Skeletal muscle tissue (tissue), 4 donors: Measurements from ENCODE around the gene WRNIP1. TPM values are rescaled to one million over a fixed set of nuclear protein-coding genes. Genes with fewer than 3 reads are reported as not detected.

Source experiments
- H3K27ac ChIP-seq: one replicate; pipeline ENCODE4 v1.7.0; 2013; ENCODE audit warnings: mild to moderate bottlenecking, low read depth, low read length, inconsistent platforms
- H3K27me3 ChIP-seq, 3 donors: one replicate each; pipeline ENCODE4 v1.7.0; 2013; ENCODE audit warnings: low read length in 3 of 3; ENCODE audit not compliant: control insufficient read depth in 3 of 3, insufficient read depth in 3 of 3
- H3K36me3 ChIP-seq, 3 donors: one replicate each; pipeline ENCODE4 v1.7.0; 2013; ENCODE audit warnings: low read length in 3 of 3; ENCODE audit not compliant: control insufficient read depth in 3 of 3, insufficient read depth in 3 of 3
- H3K4me1 ChIP-seq, 3 donors: one replicate each; pipeline ENCODE4 v1.7.0; 2013; ENCODE audit warnings: low read length in 3 of 3, mild to moderate bottlenecking in 3 of 3; ENCODE audit not compliant: control insufficient read depth in 3 of 3, insufficient read depth in 3 of 3
- H3K4me3 ChIP-seq, 3 donors: one replicate each; pipeline ENCODE4 v1.7.0; 2013; ENCODE audit warnings: low read length in 3 of 3
- H3K9ac ChIP-seq, 3 donors: one replicate each; pipeline ENCODE4 v1.7.0; 2013; ENCODE audit warnings: low read length in 3 of 3, mild to moderate bottlenecking in 3 of 3, moderate library complexity in 2 of 3, low read depth in 1 of 3
- H3K9me3 ChIP-seq, 3 donors: one replicate each; pipeline ENCODE4 v1.7.0; 2013; ENCODE audit warnings: low read length in 3 of 3; ENCODE audit not compliant: control insufficient read depth in 3 of 3
- total RNA-seq: library from RNA; depleted of rRNA; stranded (reverse); fragments of >200 nt; gene quantifications from one replicate; pipeline ENCODE4 v1.2.3, GENCODE V29; 2014
- donor health status: Osteomylitis.

WRNIP1 gene
- total RNA-seq, 1 donor from 2014 or later = 27.7 TPM

DNA sequence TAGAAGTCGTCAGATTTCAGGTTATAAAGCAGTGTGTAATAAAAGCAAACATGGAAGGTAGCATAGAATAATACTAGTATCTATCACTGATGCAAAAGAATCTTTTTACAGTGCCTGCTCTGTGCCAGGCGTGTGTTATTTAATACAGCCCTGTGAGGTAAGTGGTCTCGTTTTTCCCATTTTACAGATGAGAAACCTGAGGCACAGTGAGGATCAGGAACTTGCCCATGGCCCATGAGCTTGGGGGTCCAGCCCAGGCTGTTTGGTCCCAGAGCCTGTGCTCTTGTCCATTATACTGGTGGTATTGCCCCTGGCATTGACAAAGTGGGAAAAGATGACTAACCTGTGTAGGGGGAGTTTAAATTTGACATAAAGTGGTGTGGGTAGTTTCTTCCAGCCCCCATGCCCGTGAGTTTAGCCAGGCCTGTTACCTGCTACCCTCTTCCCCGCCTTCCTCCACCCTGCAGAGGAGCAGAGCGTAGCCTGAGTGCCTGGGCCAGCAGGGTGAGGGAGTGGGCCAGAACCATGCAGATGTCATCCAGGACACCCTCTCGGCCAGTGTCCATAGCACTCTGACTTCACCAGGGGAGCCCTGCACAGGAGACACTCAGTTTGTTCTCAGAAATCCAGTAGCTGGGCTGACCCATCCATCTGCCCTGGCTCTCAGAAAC is 16.6 kb downstream of the WRNIP1 start:
- Histone ChIP-seq H3K9me3 (no peaks in the 10 kb centered on the region), H3K27ac (no peak overlapping the region), H3K4me1 (peaks cover 15 to 26% (median 24%) of the 10 kb centered on the region in 3 donors), H3K36me3 (peaks cover 14 to 24% (median 18%) of the 10 kb centered on the region in 3 donors), H3K4me3 (no peak overlapping the region), H3K9ac (peak overlapping the region in 1 of 3 donors; percentile 4), H3K27me3 (no peaks in the 10 kb centered on the region)

GRCh38 chr6:2782356-2782708 is 17.1 kb downstream of the WRNIP1 start:
- Histone ChIP-seq H3K9ac (peak overlapping the region in 1 of 3 donors; percentile 4), H3K27me3 (no peaks in the 10 kb centered on the region), H3K9me3 (no peaks in the 10 kb centered on the region), H3K36me3 (peaks cover 14 to 24% (median 20%) of the 10 kb centered on the region in 3 donors), H3K4me3 (no peak overlapping the region), H3K4me1 (peaks cover 15 to 26% (median 24%) of the 10 kb centered on the region in 3 donors), H3K27ac (no peak overlapping the region)

- Histone ChIP-seq H3K9me3 (no peaks in the 10 kb centered on the region), H3K27me3 (no peaks in the 10 kb centered on the region), H3K9ac (no peak overlapping the region), H3K27ac (no peak overlapping the region), H3K4me3 (no peak overlapping the region), H3K36me3 (peaks cover 17 to 24% (median 24%) of the 10 kb centered on the region in 3 donors), H3K4me1 (peaks cover 15 to 26% (median 24%) of the 10 kb centered on the region in 3 donors)
Observed at GRCh38 chr6:2782825-2783187, 17.6 kb downstream of the WRNIP1 start.

DNA sequence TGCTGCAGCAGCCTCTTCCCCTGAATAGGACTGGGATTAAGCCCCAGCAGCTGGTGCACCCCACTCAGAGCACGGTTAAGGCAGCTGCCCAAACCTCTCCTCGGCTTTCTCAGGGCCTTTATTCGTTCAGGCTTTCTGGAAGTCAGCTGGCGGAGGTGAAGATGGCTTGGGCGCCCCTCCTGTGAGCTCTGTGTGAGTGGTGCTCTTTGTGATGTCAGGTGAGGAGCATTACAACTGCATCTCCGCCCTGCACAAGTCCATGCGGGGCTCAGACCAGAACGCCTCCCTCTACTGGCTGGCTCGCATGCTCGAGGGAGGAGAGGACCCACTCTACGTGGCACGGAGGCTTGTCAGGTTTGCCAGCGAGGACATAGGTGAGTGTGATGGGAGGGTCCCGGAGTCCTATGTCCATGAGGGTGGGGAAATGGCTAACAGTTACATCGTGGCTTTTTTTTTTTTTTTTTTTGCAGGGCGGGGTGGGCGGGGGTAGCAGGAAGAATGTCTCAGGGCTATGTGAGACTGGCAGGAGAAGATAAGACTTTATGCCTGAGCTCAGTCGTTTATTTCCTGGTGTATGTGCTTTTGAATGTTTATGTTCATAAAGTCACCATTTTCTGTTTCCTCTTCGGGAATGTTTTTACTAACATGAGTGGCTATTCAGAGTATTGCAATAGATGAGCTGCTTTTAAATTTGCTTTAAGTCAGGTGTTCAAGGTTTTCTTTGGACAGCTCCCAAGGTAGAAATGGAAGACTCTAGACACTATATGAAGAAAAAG is 18.2 kb downstream of the WRNIP1 start:
- Histone ChIP-seq H3K27ac (no peak overlapping the region), H3K9me3 (no peaks in the 10 kb centered on the region), H3K4me3 (no peak overlapping the region), H3K9ac (no peak overlapping the region), H3K36me3 (peaks cover 19 to 24% (median 24%) of the 10 kb centered on the region in 3 donors), H3K27me3 (no peaks in the 10 kb centered on the region), H3K4me1 (peaks cover 15 to 26% (median 24%) of the 10 kb centered on the region in 3 donors)

GRCh38 chr6:2784061-2784460 is 18.9 kb downstream of the WRNIP1 start:
- peaks cover 19 to 23% (median 21%) of the 10 kb centered on the region in 3 donors for H3K36me3 ChIP-seq
- H3K4me3 ChIP-seq = no peak overlapping the region
- no peak overlapping the region for H3K9ac ChIP-seq
- H3K9me3 ChIP-seq = no peaks in the 10 kb centered on the region
- H3K4me1 ChIP-seq = peaks cover 15 to 26% (median 24%) of the 10 kb centered on the region in 3 donors
- no peak overlapping the region for H3K27ac ChIP-seq
- no peaks in the 10 kb centered on the region for H3K27me3 ChIP-seq

GRCh38 chr6:2784930-2785329 is 19.7 kb downstream of the WRNIP1 start:
- H3K9me3 ChIP-seq = no peaks in the 10 kb centered on the region
- H3K4me3 ChIP-seq = no peak overlapping the region
- H3K27ac ChIP-seq = no peak overlapping the region
- peaks cover 15 to 27% (median 24%) of the 10 kb centered on the region in 3 donors for H3K4me1 ChIP-seq
- H3K27me3 ChIP-seq = no peaks in the 10 kb centered on the region
- H3K9ac ChIP-seq = no peak overlapping the region
- peaks cover 15 to 17% (median 17%) of the 10 kb centered on the region in 3 donors for H3K36me3 ChIP-seq

DNA sequence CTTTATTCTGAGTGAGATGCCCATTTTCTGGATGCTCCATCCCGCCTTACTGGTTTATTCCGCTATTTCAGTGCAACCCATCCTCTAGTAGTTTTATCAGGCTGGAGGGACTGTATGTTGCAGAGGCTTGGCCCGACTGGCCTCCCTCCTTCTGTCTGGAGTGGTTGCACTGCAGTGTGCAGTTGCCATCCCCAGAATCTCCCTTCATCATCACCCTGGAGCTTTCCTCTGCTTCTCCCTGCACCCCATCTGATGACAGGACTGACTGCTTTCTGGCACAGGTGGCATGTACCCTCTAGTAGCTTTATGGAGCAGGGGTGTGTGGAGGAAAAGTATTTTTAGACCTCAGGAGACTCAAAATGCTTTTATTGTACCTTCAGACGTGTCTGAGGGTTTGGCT is 21.1 kb downstream of the WRNIP1 start:
- Histone ChIP-seq H3K4me3 (no peak overlapping the region), H3K36me3 (peaks cover 10 to 13% (median 13%) of the 10 kb centered on the region in 3 donors), H3K27ac (no peak overlapping the region), H3K9me3 (no peaks in the 10 kb centered on the region), H3K4me1 (peaks cover 22 to 37% (median 33%) of the 10 kb centered on the region in 3 donors), H3K27me3 (no peaks in the 10 kb centered on the region), H3K9ac (no peak overlapping the region)

DNA sequence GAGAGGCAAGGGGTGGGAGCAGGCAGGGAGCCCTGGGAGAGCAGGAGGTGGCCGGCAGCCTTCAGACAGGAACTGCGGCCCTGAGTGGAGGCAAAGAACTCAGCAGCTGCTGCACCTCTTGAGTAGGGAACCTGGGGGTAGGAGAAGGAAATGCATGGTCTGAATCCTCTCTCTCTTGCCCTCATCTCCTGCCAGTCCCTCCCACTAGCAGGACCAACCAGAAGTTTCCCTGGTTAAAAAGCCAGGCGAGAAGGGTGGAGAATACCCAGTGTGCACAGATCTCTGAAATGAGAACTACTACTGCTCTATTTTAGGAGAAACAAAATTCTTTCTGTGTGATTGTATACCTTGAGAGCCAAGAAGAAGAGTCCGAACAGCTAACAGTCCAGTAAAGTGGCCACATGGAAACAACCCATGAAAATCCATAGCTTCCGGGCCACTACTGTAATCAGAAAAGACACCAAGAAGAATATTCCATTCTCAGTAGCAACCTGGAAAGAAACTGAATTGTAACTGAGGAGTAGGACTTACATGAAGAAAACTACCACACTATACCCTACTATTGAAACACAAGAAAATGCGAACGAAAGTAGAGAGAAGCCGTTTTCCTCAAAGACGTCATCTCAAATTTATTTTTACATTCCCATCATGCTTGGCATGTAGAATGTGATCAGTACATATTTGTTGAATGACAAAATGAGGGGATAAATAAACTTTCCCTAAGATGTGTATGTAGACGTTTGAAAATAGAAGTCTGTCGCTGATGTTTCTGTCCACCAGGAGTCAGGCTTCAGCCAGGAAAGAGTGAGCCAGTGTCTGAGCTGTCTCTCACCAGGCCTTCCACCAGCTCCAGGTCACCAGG is 25.6 kb downstream of the WRNIP1 start:
- no peaks in the 10 kb centered on the region for H3K9me3 ChIP-seq
- peaks cover 0 to 6% (median 5%) of the 10 kb centered on the region in 3 donors for H3K36me3 ChIP-seq
- peaks cover 7 to 28% (median 21%) of the 10 kb centered on the region in 3 donors for H3K4me1 ChIP-seq
- H3K27me3 ChIP-seq = no peaks in the 10 kb centered on the region
- H3K4me3 ChIP-seq = peak overlapping the region; percentile 25 to 46 (median 32)
- peak overlapping the region; percentile 90 for H3K27ac ChIP-seq
- peak overlapping the region; percentile 27 to 67 (median 55) for H3K9ac ChIP-seq

DNA sequence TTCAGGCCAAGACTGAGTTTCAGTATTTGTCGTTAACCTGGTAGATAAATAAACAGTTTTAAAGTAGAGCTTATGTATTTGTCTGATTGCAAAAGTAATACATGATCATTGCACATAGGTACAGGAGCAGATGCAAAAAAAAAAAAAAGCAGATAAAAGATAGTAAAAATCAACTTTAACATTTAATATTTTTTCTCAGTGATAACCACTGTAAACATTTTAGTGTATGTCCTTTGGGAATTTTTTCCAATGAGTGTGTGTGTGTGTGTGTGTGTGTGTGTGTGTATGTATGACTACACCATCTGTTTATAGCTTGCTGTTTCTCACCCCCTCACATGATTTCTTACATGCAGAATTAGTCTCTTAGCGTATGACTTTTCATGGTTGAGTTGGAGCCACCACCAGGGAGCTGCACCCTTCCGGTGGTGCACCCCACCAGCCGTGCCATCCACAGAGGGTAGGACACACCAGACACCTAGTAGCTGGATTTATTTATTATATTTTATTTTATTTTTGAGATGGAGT is 26.3 kb downstream of the WRNIP1 start:
- Histone ChIP-seq H3K4me1 (peaks cover 7 to 28% (median 21%) of the 10 kb centered on the region in 3 donors), H3K9me3 (no peaks in the 10 kb centered on the region), H3K27ac (peak overlapping the region; percentile 90), H3K4me3 (no peak overlapping the region), H3K36me3 (peaks cover 0 to 7% (median 5%) of the 10 kb centered on the region in 3 donors), H3K27me3 (no peaks in the 10 kb centered on the region), H3K9ac (peak overlapping the region in 1 of 3 donors; percentile 54)
